Esophagus muscularis mucosa (tissue), 4 donors: Measurements from ENCODE around the gene CLIP1. TPM values are rescaled to one million over a fixed set of nuclear protein-coding genes. Genes with fewer than 3 reads are reported as not detected.

Experiments used
- DNase-seq: peaks from one replicate; pipeline ENCODE4 v3.0.0-alpha.2; 2017; ENCODE audit errors: extremely low spot score
- H3K27ac ChIP-seq, 4 donors: fragments of 200-600 bp; sonication (generic); replicated peaks in 1 of 4; 1 replicate in 3 of 4; 2 replicates in 1 of 4; pipeline ENCODE4 v1.5.1; 2016 to 2019; ENCODE audit warnings: mild to moderate bottlenecking in 1 of 4
- H3K27me3 ChIP-seq, 4 donors: fragments of 200-600 bp; sonication (generic); one replicate each; pipeline versions ENCODE4 v1.5.1 to v1.6.0; 2016 to 2019
- H3K36me3 ChIP-seq, 4 donors: fragments of 200-600 bp; sonication (generic); one replicate each; pipeline ENCODE4 v1.5.1; 2016 to 2019
- H3K4me1 ChIP-seq, 4 donors: fragments of 200-600 bp; sonication (generic); one replicate each; pipeline ENCODE4 v1.5.1; 2016 to 2019
- H3K4me3 ChIP-seq, 4 donors: fragments of 200-600 bp; sonication (generic); 1 replicate in 2 of 4; 2 replicates in 2 of 4; pipeline ENCODE4 v1.5.1; 2016 to 2019; ENCODE audit warnings: mild to moderate bottlenecking in 4 of 4, moderate library complexity in 1 of 4
- H3K9me3 ChIP-seq, 4 donors: fragments of 200-600 bp; sonication (generic); 1 replicate in 3 of 4; 2 replicates in 1 of 4; pipeline ENCODE4 v1.5.1; 2016 to 2019
- EP300 ChIP-seq: sonication (generic); formaldehyde crosslinking; IDR thresholded peaks from one replicate; pipeline ENCODE4 v1.6.1; 2017; ENCODE audit warnings: antibody characterized with exemption
- POLR2A ChIP-seq: fragments of 450-650 bp; IDR thresholded peaks from one replicate; pipeline ENCODE4 v1.6.1; 2017; ENCODE audit warnings: antibody characterized with exemption, moderate library complexity, mild to moderate bottlenecking, low read depth
- POLR2AphosphoS5 ChIP-seq, 2 donors: sonication (generic); formaldehyde crosslinking; IDR thresholded peaks; one replicate each; pipeline ENCODE4 v1.6.1; 2017; ENCODE audit warnings: antibody characterized with exemption in 2 of 2
- WGBS: methylation state at CpG from one replicate; pipeline ENCODE4 v1.1.5; 2018; 5-methylcytosine and 5-hydroxymethylcytosine counted together
- intact Hi-C: fragments of 100-400 bp; cut with DNase I; formaldehyde crosslinking; loops from one replicate; pipeline ENCODE4 v1.15.1; 2023
- total RNA-seq, 4 donors: library from RNA; depleted of rRNA; stranded (reverse); fragments of >200 nt; gene quantifications; one replicate each; pipeline versions ENCODE4 v1.1.0 to v1.2.1, GENCODE V29; 2016
- TF ChIP-seq, protein P1 (sequence below), 3 experiments: fragments of 200-600 bp in 2 of 3; fragments of 450-650 bp in 1 of 3; sonication (generic) in 2 of 3; IDR thresholded peaks; one replicate each; pipeline ENCODE4 v1.5.1; 2017 to 2019; ENCODE audit warnings: antibody characterized with exemption in 3 of 3, mild to moderate bottlenecking in 2 of 3, moderate library complexity in 1 of 3

Gene CLIP1
- total RNA-seq, 4 donors from 2014 or later, result 234 to 263 (median 250) TPM

DNA sequence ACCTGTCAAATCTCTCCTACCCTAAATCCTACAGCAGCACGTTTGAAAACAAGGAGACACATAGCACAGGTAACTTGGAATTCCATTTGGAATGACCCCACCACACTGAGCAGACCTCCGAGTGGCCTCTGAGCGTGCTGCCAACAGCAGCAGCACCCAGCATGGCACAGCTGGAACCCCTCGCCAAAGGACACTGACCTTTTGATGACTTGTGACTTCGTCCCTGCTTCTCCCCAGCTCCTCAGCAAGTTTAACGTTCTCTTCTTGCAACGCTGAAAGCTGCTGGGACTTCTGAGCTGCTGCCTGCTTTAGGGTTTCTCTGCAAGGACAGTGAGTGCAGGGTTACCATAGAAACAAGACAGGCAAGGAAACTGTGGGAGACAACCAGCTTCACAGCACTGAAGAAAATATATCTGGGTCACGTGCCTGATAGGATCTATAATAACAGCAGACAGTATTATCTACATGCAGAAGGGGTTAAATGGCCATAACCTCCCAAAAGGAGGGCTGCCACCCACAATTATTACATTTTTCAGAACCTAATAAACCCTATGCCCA is 112.8 kb downstream of the CLIP1 start:
- 64% methylated on average over 8 of the region's 8 CpGs for WGBS
- Histone ChIP-seq H3K4me1 (no peaks in the 10 kb centered on the region), H3K9me3 (no peaks in the 10 kb centered on the region), H3K4me3 (no peak overlapping the region), H3K36me3 (peaks cover 58 to 97% (median 79%) of the 10 kb centered on the region in 4 donors), H3K27ac (no peak overlapping the region), H3K27me3 (no peaks in the 10 kb centered on the region)
- intact Hi-C loops, result no loop called here
- DNase-seq, result no peak
- TF ChIP-seq, protein P1, sequence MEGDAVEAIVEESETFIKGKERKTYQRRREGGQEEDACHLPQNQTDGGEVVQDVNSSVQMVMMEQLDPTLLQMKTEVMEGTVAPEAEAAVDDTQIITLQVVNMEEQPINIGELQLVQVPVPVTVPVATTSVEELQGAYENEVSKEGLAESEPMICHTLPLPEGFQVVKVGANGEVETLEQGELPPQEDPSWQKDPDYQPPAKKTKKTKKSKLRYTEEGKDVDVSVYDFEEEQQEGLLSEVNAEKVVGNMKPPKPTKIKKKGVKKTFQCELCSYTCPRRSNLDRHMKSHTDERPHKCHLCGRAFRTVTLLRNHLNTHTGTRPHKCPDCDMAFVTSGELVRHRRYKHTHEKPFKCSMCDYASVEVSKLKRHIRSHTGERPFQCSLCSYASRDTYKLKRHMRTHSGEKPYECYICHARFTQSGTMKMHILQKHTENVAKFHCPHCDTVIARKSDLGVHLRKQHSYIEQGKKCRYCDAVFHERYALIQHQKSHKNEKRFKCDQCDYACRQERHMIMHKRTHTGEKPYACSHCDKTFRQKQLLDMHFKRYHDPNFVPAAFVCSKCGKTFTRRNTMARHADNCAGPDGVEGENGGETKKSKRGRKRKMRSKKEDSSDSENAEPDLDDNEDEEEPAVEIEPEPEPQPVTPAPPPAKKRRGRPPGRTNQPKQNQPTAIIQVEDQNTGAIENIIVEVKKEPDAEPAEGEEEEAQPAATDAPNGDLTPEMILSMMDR (IDR thresholded peaks at IDR 0.05), result no peak
- TF ChIP-seq POLR2AphosphoS5 (IDR thresholded peaks at IDR 0.05) (no peak), EP300 (no peak)

GRCh38 chr12:122308811-122309210 is 113.7 kb downstream of the CLIP1 start:
- WGBS, result 88% methylated on average over 1 of the region's 1 CpG
- Histone ChIP-seq H3K27ac (no peak overlapping the region), H3K36me3 (peaks cover 55 to 97% (median 80%) of the 10 kb centered on the region in 4 donors), H3K4me1 (no peaks in the 10 kb centered on the region), H3K27me3 (no peaks in the 10 kb centered on the region), H3K9me3 (no peaks in the 10 kb centered on the region), H3K4me3 (no peak overlapping the region)
- no peak for TF ChIP-seq EP300
- TF ChIP-seq, protein P1 (IDR thresholded peaks at IDR 0.05), result no peak
- intact Hi-C loops, result no loop called here
- DNase-seq, result no peak

- 82% methylated on average over 4 of the region's 4 CpGs for WGBS
- DNase-seq, result no peak
- Histone ChIP-seq H3K4me3 (no peak overlapping the region), H3K27ac (no peak overlapping the region), H3K36me3 (peaks cover 44 to 97% (median 81%) of the 10 kb centered on the region in 4 donors), H3K9me3 (no peaks in the 10 kb centered on the region), H3K4me1 (peaks cover 0 to 2% (median under 1%) of the 10 kb centered on the region in 4 donors), H3K27me3 (no peaks in the 10 kb centered on the region)
- intact Hi-C loops, result no loop called here
- TF ChIP-seq POLR2AphosphoS5 (IDR thresholded peaks at IDR 0.05) (no peak), POLR2A (no peak), EP300 (no peak)
- TF ChIP-seq, protein P1 (IDR thresholded peaks at IDR 0.05), result peak in 1 of 3 experiments; percentile 5
These were observed 116.1 kb downstream of the CLIP1 start for GRCh38 chr12:122306407-122306806.

GRCh38 chr12:122304924-122305323 is 117.5 kb downstream of the CLIP1 start:
- DNase-seq, result no peak
- H3K4me1 ChIP-seq, result peaks cover 0 to 12% (median 7%) of the 10 kb centered on the region in 4 donors
- H3K9me3 ChIP-seq, result no peaks in the 10 kb centered on the region
- peaks cover 38 to 88% (median 80%) of the 10 kb centered on the region in 4 donors for H3K36me3 ChIP-seq
- 76% methylated on average over 1 of the region's 1 CpG for WGBS
- no peak overlapping the region for H3K4me3 ChIP-seq
- intact Hi-C loops, result no loop called here
- H3K27ac ChIP-seq, result no peak overlapping the region
- H3K27me3 ChIP-seq, result no peaks in the 10 kb centered on the region
- no peak for TF ChIP-seq EP300
- no peak for TF ChIP-seq POLR2AphosphoS5 (IDR thresholded peaks at IDR 0.05)

DNA sequence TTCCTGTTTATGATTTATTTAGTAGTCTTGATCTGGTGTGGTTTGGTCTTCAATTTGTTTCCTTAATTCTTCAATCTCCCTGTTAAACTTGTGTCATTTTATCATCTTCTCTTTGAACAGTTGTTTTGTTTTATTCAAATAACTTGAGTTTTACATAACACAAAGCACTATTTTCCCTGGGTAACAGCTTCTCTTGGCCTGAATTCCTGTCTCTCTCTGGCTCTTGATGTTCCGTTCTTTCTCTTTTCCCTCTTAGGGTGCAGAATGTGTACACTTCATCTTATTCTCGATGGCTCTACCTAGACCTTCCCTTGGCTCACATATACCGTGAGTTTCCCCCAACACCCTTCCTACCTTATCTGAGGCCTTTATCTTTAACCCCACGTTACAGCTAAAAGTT is 119.4 kb downstream of the CLIP1 start:
- TF ChIP-seq POLR2A (no peak), POLR2AphosphoS5 (IDR thresholded peaks at IDR 0.05) (no peak)
- intact Hi-C loops, result no loop called here
- H3K27ac ChIP-seq, result no peak overlapping the region
- no peak for DNase-seq
- H3K27me3 ChIP-seq, result no peaks in the 10 kb centered on the region
- peaks cover 0 to 12% (median 7%) of the 10 kb centered on the region in 4 donors for H3K4me1 ChIP-seq
- H3K9me3 ChIP-seq, result no peaks in the 10 kb centered on the region
- no peak overlapping the region for H3K4me3 ChIP-seq
- peaks cover 25 to 85% (median 77%) of the 10 kb centered on the region in 4 donors for H3K36me3 ChIP-seq
- WGBS, result 83% methylated on average over 4 of the region's 4 CpGs
